Activated T-cell treated with anti-CD3 and anti-CD28 coated beads for 24 hours (primary cell): ENCODE results near the gene TLR4.

Source experiments
- DNase-seq: peaks from one replicate; pipeline ENCODE4 v3.0.0-alpha.2; 2020; ENCODE audit warnings: low read depth

The TLR4 gene

DNA sequence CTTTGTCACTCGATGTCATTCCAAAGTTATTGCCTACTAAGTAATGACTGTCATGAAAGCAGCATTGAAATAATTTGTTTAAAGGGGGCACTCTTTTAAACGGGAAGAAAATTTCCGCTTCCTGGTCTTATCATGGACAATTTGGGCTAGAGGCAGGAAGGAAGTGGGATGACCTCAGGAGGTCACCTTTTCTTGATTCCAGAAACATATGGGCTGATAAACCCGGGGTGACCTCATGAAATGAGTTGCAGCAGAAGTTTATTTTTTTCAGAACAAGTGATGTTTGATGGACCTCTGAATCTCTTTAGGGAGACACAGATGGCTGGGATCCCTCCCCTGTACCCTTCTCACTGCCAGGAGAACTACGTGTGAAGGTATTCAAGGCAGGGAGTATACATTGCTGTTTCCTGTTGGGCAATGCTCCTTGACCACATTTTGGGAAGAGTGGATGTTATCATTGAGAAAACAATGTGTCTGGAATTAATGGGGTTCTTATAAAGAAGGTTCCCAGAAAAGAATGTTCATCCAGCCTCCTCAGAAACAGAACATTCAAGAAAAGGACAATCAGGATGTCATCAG lies 11.3 kb downstream of the TLR4 start:
- no peak for DNase-seq

- no peak for DNase-seq
These were observed 13.9 kb downstream of the TLR4 start for GRCh38 chr9:117718085-117718484.

DNA sequence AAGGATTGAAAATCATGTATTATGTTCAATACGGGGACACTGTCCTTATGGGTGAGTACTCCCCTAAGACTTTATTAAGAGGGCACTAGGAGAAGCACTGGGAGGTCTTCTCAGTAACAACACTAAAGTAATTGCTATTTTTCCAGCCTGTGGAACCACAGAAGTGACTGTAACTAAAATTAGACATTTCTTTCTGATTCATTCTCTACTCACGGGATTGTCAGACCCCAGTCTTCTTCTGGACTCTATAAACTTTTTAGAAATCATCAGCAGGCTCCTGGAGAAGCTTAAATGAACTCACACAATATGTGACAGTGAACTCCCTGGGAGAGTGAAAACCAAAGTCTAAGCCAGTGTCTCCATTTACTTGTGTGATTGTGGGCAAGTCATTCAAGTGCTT lies 14.5 kb downstream of the TLR4 start:
- DNase-seq = no peak

- no peak for DNase-seq
These were observed 15.1 kb downstream of the TLR4 start for GRCh38 chr9:117719161-117719920.

DNA sequence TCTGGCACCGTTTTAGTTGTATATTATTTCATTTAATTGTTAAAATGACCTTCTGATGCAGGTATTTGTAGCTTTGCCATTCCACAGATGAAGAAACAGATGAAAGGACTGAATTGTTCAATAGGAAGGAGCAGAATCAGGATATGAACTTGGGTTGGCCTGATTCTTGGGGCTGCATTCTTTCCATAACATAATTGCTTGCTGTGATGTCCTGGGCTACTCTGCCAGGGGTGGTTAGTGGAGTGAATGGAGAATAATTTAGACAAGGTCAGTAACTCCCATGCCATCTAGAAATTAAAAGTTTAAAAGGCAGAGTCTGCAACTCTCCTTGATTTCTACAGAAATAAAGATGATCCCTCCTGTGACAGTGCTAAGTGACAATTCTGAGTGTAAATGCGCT lies 15.9 kb downstream of the TLR4 start:
- no peak for DNase-seq

- no peak for DNase-seq
These were observed 16.4 kb downstream of the TLR4 start for GRCh38 chr9:117720555-117720954.

- no peak for DNase-seq
These were observed 16.8 kb downstream of the TLR4 start for GRCh38 chr9:117720987-117721386.

DNA sequence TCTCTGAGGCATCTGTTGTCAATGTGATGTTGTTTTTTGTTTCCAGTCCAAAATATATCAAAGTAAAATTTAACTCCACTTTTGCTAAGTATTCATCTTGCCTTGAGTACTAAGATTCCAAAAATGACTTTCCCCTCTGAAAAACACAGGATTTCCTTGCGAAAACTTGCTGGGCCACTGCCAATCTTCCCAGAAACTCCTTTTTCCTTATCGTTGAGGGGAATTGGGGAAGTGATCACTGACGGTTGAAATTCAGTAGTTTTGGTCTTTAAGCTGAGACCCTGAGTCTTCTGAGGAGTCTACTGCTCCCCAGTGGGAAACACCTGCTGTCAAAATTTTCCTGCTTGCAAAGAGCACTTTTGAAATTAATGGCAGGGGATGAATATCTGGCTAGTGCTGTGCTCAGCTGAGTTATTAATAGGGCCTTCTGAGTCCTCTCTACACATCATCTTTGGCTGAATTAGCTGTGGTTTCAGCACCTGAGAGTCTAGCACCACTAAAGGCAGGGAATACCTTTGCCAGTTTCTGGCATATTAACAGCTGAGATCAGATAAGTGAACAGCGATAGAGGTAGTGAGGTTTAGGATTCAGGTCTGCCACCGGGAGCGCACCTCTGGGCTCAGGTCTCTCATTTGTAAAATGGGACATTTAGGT lies 18.0 kb downstream of the TLR4 start:
- no peak for DNase-seq

DNA sequence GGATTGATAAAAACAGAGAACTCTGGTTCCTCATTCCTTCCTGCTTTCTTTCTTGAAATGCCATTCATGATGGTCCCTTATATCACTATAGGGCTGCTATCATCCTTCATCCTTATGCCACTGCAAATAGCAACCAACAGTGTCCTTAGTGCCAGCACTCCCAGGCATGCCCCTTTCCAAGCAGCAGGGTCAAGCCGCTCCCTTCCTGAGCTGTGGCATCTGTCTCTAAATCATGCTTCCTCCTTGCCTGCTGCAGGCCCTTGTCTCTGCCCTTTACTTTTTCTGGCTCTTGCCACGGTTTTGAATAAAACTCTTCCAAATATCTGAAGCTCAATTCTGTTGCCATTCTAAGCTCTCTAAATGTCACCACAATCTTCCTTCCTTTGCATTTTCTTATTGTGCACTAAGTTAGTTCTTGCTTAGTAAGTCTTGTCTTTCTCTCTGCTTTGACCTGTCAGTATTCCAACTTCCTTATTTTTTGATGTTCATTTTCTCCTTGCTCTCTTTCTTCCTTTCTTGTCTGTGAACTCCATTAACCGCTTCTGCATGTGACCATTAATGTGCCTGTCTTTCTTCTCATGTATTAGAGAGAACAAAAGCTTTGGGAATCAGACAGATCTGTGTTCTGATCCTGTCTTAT lies 19.9 kb downstream of the TLR4 start:
- DNase-seq = no peak

DNA sequence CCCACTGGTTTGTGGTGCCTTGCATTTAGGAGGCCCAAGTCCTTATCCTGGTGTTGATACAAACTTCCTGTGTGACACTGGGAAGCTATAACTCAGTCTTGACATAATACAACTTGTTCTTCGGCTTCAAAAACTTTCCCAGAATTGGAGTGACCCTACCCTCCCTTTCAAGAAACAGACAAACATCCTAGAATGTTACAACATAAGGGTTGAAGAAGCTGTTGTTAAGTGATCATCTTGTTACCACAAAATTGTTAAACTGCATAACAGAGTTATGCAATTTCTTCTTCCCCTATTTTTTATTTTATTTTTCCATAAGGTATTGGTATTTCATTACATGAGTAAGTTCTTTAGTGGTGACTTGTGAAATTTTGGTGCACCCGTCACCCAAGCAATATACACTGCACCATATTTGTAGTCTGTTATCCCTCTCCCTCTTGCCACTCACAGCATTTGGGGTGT lies 21.3 kb downstream of the TLR4 start:
- DNase-seq = no peak

DNA sequence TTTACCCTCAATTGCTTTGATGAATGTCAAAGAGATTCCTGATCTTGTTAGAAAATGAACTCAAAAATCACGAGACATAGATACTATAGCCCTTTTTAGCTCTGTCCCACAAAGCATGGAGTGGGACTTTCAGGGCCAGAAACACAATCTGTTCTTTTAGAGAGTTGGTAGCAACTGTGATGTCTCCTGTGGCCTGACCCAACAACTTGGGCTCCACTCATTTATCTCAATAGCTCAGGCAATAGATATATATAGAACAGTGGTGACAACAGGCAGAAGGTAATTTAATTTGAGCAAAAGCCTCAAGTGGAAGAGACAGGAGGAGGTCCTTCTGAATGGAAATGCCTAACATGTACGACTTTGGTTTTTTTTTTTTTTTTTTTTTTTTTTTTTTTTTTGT lies 25.2 kb downstream of the TLR4 start:
- no peak for DNase-seq

DNA sequence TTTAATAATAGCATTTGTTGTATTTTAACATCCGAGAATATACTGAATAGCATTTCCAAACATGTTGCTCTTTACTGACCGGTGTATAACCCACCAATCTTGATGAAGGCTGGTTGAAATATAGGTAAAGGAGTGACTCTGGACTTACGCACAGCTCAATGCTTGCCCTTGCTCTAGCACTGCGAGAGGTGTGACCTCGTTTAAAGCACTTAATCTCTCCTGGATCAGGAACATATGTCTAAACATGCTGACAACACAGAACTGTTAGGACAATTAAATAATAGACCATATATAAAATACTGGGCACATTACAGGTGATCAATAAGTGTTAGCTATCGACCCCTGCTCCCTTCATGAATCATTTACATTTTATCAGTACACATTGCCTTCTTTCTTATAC lies 28.3 kb downstream of the TLR4 start:
- DNase-seq = no peak

DNA sequence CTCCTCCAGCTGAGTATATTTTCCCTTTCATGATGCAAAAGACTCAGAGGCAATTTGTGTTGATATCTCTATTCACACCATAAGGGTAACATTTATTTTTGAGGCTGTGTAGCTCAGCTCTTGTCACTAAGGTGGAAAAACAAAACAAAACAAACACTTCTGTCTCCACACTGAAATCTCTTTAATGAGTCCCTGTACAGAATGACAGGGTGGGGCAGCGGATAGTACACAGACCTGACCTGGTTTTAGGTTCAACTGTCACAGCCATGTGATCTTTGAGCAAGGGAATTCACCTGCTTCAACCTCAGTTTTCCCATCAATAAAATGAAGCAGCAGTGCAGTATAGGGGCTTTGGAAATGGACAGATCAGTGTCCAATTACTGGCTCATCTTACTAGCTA lies 29.3 kb downstream of the TLR4 start:
- DNase-seq = no peak

DNA sequence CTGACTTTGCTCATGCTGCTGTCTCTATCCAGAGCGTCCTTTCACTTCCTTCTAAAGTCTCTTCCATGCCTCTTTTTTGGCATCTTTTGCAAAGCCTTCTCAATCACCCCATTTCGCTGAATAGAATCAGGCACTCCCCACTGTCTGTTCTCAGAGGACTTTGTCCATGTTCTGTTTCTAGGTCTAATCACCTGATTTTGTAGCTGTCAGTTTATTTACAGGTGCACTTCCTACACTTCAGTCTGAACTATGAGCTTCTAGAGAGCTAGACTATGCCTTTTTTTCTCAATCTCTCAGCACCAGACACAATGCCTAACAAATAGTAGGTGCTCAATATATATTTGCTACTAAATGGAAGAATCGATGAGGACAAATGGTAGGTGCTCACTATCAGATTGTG lies 29.9 kb downstream of the TLR4 start:
- DNase-seq = no peak

- no peak for DNase-seq
These were observed 30.5 kb downstream of the TLR4 start for GRCh38 chr9:117734523-117735314.

DNA sequence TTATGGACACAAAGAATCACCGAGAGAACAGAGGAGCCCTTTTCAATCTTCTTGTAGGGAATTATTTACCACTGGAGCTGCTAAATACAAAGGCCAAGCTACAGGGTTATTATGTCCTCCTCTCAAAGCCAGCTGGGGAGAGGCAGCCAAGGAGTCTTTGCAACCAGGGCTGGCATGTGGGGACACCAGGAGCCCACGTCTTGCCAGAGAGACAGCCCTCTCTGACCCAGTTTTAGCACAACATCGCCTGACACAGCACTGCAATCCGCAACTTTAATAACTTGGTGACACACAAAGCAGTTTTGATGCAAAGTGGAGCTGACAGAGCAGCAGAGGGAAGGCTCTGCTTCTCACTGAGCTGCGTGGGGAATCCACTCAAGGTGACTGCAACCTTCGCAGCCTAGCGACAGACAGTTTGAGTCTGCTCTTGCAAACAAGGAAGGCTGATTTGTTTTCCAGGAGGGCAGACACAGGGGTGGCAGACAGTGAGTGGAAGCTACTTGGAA lies 33.6 kb downstream of the TLR4 start:
- DNase-seq = no peak

GRCh38 chr9:117739206-117739605 lies 35.0 kb downstream of the TLR4 start:
- DNase-seq = no peak

GRCh38 chr9:117739624-117740347 lies 35.6 kb downstream of the TLR4 start:
- no peak for DNase-seq

GRCh38 chr9:117742131-117742530 lies 37.9 kb downstream of the TLR4 start:
- DNase-seq = no peak

DNA sequence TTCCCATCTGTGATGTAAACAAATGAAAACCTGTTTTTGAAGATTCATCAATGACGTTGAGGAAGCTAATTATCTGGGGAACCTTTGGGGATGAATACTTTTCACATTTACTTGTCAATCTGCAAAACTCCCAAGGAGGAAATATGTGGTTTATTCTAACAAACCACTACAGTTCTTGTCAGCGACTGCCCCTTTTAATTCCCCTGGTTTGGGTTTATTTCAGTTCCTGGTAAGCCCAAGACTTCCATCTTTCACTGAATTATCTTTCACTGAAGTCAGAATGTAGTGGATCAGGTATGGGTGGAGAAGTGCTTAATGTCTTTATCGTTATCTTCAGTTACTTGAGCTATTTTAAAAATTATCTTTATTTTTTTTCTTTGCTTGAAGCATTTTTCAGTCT lies 40.2 kb downstream of the TLR4 start:
- no peak for DNase-seq

GRCh38 chr9:117744856-117745389 lies 40.7 kb downstream of the TLR4 start:
- no peak for DNase-seq
